Activated CD4-positive, alpha-beta memory T cell treated with anti-CD3 and anti-CD28 coated beads for 36 hours (primary cell): ENCODE results near the gene TOPORS. TPM values are rescaled to one million over a fixed set of nuclear protein-coding genes. Genes with fewer than 3 reads are reported as not detected.
"Not testable (repeated sequence)": the region's sequence is repeated elsewhere in the genome, so short reads cannot be mapped to it uniquely, and the experiment has no call there.

Experiments used
- CTCF ChIA-PET: fragments of 350-600 bp; sonication (Branson Sonifier 250); formaldehyde crosslinking; loops from one replicate; lab custom pipeline; 2021; ENCODE audit warnings: antibody characterized with exemption, inconsistent platforms; lab: Charles Lee
- POLR2A ChIA-PET: fragments of 350-600 bp; sonication (Branson Sonifier 250); formaldehyde crosslinking; loops from one replicate; lab custom pipeline; 2021; ENCODE audit warnings: antibody characterized with exemption; lab: Charles Lee
- DNase-seq: peaks from one replicate; pipeline ENCODE4 v3.0.0-alpha.2; 2020
- H3K27ac Mint-ChIP-seq: one replicate; pipeline ENCODE4 v1.8.0; 2021; ENCODE audit warnings: mixed read lengths
- H3K27me3 Mint-ChIP-seq: one replicate; pipeline ENCODE4 v1.8.0; 2021; ENCODE audit warnings: mixed read lengths
- H3K36me3 Mint-ChIP-seq: one replicate; pipeline ENCODE4 v1.8.0; 2021; ENCODE audit warnings: mixed read lengths
- H3K4me1 Mint-ChIP-seq: one replicate; pipeline ENCODE4 v1.8.0; 2021; ENCODE audit warnings: low read depth, mixed read lengths
- H3K4me3 Mint-ChIP-seq: one replicate; pipeline ENCODE4 v1.8.0; 2021; ENCODE audit warnings: mild to moderate bottlenecking, mixed read lengths
- H3K9me3 Mint-ChIP-seq: one replicate; pipeline ENCODE4 v1.8.0; 2021; ENCODE audit warnings: mixed read lengths
- intact Hi-C: fragments of 100-400 bp; cut with micrococcal nuclease; formaldehyde crosslinking; loops from one replicate; pipeline ENCODE4 v1.15.1; 2023
- total RNA-seq, 2 experiments: library from RNA; stranded (reverse); gene quantifications; one replicate each; pipeline ENCODE4 v1.2.3, GENCODE V29; 2021

TOPORS gene
- total RNA-seq, 2 experiments from 2014 or later: 14.8 to 15.4 TPM

- Mint-ChIP-seq H3K27me3 (no peaks in the 10 kb centered on the region), H3K9me3 (no peaks in the 10 kb centered on the region), H3K36me3 (peaks cover 28% of the 10 kb centered on the region), H3K27ac (no peak overlapping the region), H3K4me1 (peaks cover 7% of the 10 kb centered on the region), H3K4me3 (no peak overlapping the region)
- CTCF ChIA-PET: interaction anchor here (3.6 to 6.3 kb wide), 2 partner anchors 14 to 187 kb away, joined by 14 to 28 read pairs; no protein-coding TSS in a partner anchor
- intact Hi-C loops: no loop called here
- POLR2A ChIA-PET: no interaction called here
- DNase-seq: no peak
Observed at GRCh38 chr9:32565967-32566366, 13.6 kb upstream of the TOPORS start.

- intact Hi-C loops: loop anchor here (10.0 kb wide), 1 partner anchor 706 kb away; the partner anchor contains the start of genes BAG1 and CHMP5
- H3K4me1 Mint-ChIP-seq: peaks cover 24% of the 10 kb centered on the region
- DNase-seq: no peak
- POLR2A ChIA-PET: no interaction called here
- H3K27ac Mint-ChIP-seq: no peak overlapping the region
- H3K27me3 Mint-ChIP-seq: no peaks in the 10 kb centered on the region
- no peaks in the 10 kb centered on the region for H3K9me3 Mint-ChIP-seq
- H3K4me3 Mint-ChIP-seq: no peak overlapping the region
- H3K36me3 Mint-ChIP-seq: no peaks in the 10 kb centered on the region
- CTCF ChIA-PET: interaction anchor here (1.6 to 2.3 kb wide), 2 partner anchors 14 to 179 kb away, joined by 4 to 11 read pairs; no protein-coding TSS in a partner anchor
Observed at GRCh38 chr9:32558408-32558934, 6.1 kb upstream of the TOPORS start.

GRCh38 chr9:32554591-32554990 is 2.2 kb upstream of the TOPORS start:
- intact Hi-C loops: loop anchor here (10.0 kb wide), 1 partner anchor 710 kb away; the partner anchor contains the start of genes BAG1 and CHMP5
- peaks cover 20% of the 10 kb centered on the region for H3K36me3 Mint-ChIP-seq
- no peak overlapping the region for H3K4me3 Mint-ChIP-seq
- no peak for DNase-seq
- H3K9me3 Mint-ChIP-seq: no peaks in the 10 kb centered on the region
- ChIA-PET CTCF (interaction anchor here (1.1 to 7.9 kb wide), 5 partner anchors 8 to 178 kb away, joined by 3 to 62 read pairs (median 5); partner anchors contain the start of gene NDUFB6), POLR2A (no interaction called here)
- H3K27ac Mint-ChIP-seq: peak overlapping the region; percentile 9
- H3K27me3 Mint-ChIP-seq: no peaks in the 10 kb centered on the region
- peaks cover 33% of the 10 kb centered on the region for H3K4me1 Mint-ChIP-seq

- Mint-ChIP-seq H3K9me3 (no peaks in the 10 kb centered on the region), H3K27ac (no peak overlapping the region), H3K4me1 (peaks cover 33% of the 10 kb centered on the region), H3K27me3 (no peaks in the 10 kb centered on the region), H3K36me3 (peaks cover 20% of the 10 kb centered on the region), H3K4me3 (no peak overlapping the region)
- DNase-seq: no peak
- POLR2A ChIA-PET: no interaction called here
- intact Hi-C loops: loop anchor here (10.0 kb wide), 1 partner anchor 711 kb away; the partner anchor contains the start of genes BAG1 and CHMP5
- CTCF ChIA-PET: interaction anchor here (0.6 to 7.9 kb wide), 6 partner anchors 8 to 178 kb away, joined by 3 to 62 read pairs (median 4); partner anchors contain the start of gene NDUFB6
Observed at GRCh38 chr9:32554107-32554506, 1.7 kb upstream of the TOPORS start.

GRCh38 chr9:32551276-32552051 is 922 bp downstream of the TOPORS start:
- peak overlapping the region; percentile 100 for H3K27ac Mint-ChIP-seq
- DNase-seq: peak; percentile 68
- peaks cover 32% of the 10 kb centered on the region for H3K36me3 Mint-ChIP-seq
- peak overlapping the region; percentile 99 for H3K4me3 Mint-ChIP-seq
- no peaks in the 10 kb centered on the region for H3K27me3 Mint-ChIP-seq
- H3K9me3 Mint-ChIP-seq: no peaks in the 10 kb centered on the region
- ChIA-PET POLR2A (interaction anchor here (1.5 to 3.6 kb wide), 5 partner anchors 21 to 473 kb away, joined by 3 to 31 read pairs (median 8); partner anchors contain the start of genes ACO1, DNAJA1, NDUFB6 and RIGI), CTCF (interaction anchor here (0.8 to 7.9 kb wide), 10 partner anchors 13 to 175 kb away, joined by 3 to 62 read pairs (median 9); partner anchors contain the start of genes ACO1, NDUFB6 and RIGI)
- peaks cover 47% of the 10 kb centered on the region for H3K4me1 Mint-ChIP-seq
- intact Hi-C loops: loop anchor here (1.0 to 10.0 kb wide), 8 partner anchors 21 to 713 kb away; partner anchors contain the start of genes ACO1, B4GALT1, BAG1 and CHMP5

- H3K4me1 Mint-ChIP-seq: peaks cover 49% of the 10 kb centered on the region
Observed at GRCh38 chr9:32550562-32551275, 1.7 kb downstream of the TOPORS start.

GRCh38 chr9:32550150-32550561 is 2.2 kb downstream of the TOPORS start:
- peaks cover 32% of the 10 kb centered on the region for H3K36me3 Mint-ChIP-seq
- H3K27ac Mint-ChIP-seq: peak overlapping the region; percentile 62
- intact Hi-C loops: loop anchor here (2.0 to 10.0 kb wide), 2 partner anchors 527 to 715 kb away; partner anchors contain the start of genes BAG1, CHMP5 and SMU1
- no peaks in the 10 kb centered on the region for H3K27me3 Mint-ChIP-seq
- ChIA-PET CTCF (interaction anchor here (1.3 to 7.9 kb wide), 7 partner anchors 23 to 174 kb away, joined by 6 to 62 read pairs (median 7); partner anchors contain the start of genes ACO1, NDUFB6 and RIGI), POLR2A (interaction anchor here (1.6 to 3.6 kb wide), 4 partner anchors 20 to 166 kb away, joined by 4 to 31 read pairs (median 12); partner anchors contain the start of genes ACO1, NDUFB6 and RIGI)
- peaks cover 49% of the 10 kb centered on the region for H3K4me1 Mint-ChIP-seq
- peak overlapping the region; percentile 99 for H3K4me3 Mint-ChIP-seq
- DNase-seq: no peak
- no peaks in the 10 kb centered on the region for H3K9me3 Mint-ChIP-seq

More at GRCh38 chr9:32550562-32551275, 1.7 kb downstream of the TOPORS start:
- Mint-ChIP-seq H3K9me3 (no peaks in the 10 kb centered on the region), H3K27ac (peak overlapping the region; percentile 100), H3K36me3 (peaks cover 32% of the 10 kb centered on the region), H3K4me3 (peak overlapping the region; percentile 99), H3K27me3 (no peaks in the 10 kb centered on the region)
- ChIA-PET CTCF (interaction anchor here (0.8 to 7.9 kb wide), 8 partner anchors 13 to 174 kb away, joined by 3 to 62 read pairs (median 7); partner anchors contain the start of genes ACO1, NDUFB6 and RIGI), POLR2A (interaction anchor here (1.6 to 3.6 kb wide), 4 partner anchors 21 to 166 kb away, joined by 4 to 31 read pairs (median 12); partner anchors contain the start of genes ACO1, NDUFB6 and RIGI)
- intact Hi-C loops: loop anchor here (1.0 to 10.0 kb wide), 6 partner anchors 24 to 714 kb away; partner anchors contain the start of genes ACO1, B4GALT1, BAG1 and CHMP5
- peak; percentile 95 for DNase-seq

GRCh38 chr9:32548213-32548612 is 4.2 kb downstream of the TOPORS start:
- H3K4me3 Mint-ChIP-seq, POLR2A ChIA-PET, intact Hi-C loops, H3K27ac Mint-ChIP-seq, H3K9me3 Mint-ChIP-seq, DNase-seq, H3K27me3 Mint-ChIP-seq: not testable (repeated sequence)
- CTCF ChIA-PET: interaction anchor here (7.9 kb wide), 1 partner anchor 25 kb away, joined by 62 read pairs; the partner anchor contains the start of gene NDUFB6
- peaks cover 39% of the 10 kb centered on the region for H3K36me3 Mint-ChIP-seq
- H3K4me1 Mint-ChIP-seq: peaks cover 31% of the 10 kb centered on the region

GRCh38 chr9:32545884-32546283 is 6.5 kb downstream of the TOPORS start:
- Mint-ChIP-seq H3K36me3 (peaks cover 44% of the 10 kb centered on the region), H3K4me3 (no peak overlapping the region), H3K4me1 (peaks cover 30% of the 10 kb centered on the region), H3K27ac (no peak overlapping the region), H3K27me3 (no peaks in the 10 kb centered on the region), H3K9me3 (no peaks in the 10 kb centered on the region)
- POLR2A ChIA-PET: no interaction called here
- no peak for DNase-seq
- CTCF ChIA-PET: interaction anchor here (0.8 to 1.6 kb wide), 5 partner anchors 9 to 167 kb away, joined by 3 to 6 read pairs (median 3); partner anchors contain the start of gene RIGI
- intact Hi-C loops: no loop called here

GRCh38 chr9:32543047-32543446 is 9.3 kb downstream of the TOPORS start:
- POLR2A ChIA-PET: no interaction called here
- CTCF ChIA-PET: interaction anchor here (0.5 to 1.0 kb wide), 2 partner anchors 142 to 164 kb away, joined by 4 to 7 read pairs; no protein-coding TSS in a partner anchor
- H3K9me3 Mint-ChIP-seq: no peaks in the 10 kb centered on the region
- no peak overlapping the region for H3K4me3 Mint-ChIP-seq
- DNase-seq: no peak
- peaks cover 29% of the 10 kb centered on the region for H3K36me3 Mint-ChIP-seq
- peaks cover 11% of the 10 kb centered on the region for H3K4me1 Mint-ChIP-seq
- intact Hi-C loops: no loop called here
- H3K27me3 Mint-ChIP-seq: no peaks in the 10 kb centered on the region
- H3K27ac Mint-ChIP-seq: no peak overlapping the region
